G401 (cell line): Measurements from ENCODE around the gene INSC. TPM values are rescaled to one million over a fixed set of nuclear protein-coding genes. Genes with fewer than 3 reads are reported as not detected.

Experiments
- DNase-seq: peaks from one replicate; pipeline ENCODE4 v3.0.0-alpha.2; 2015; ENCODE audit warnings: low spot score
- in situ Hi-C: cut with HindIII; loops from 2 replicates; pipeline ENCODE4 v1.10.0; 2016; ENCODE audit warnings: low sequenced_read_pairs, mixed read lengths
- total RNA-seq: library from RNA; depleted of rRNA; stranded (reverse); fragments of >200 nt; shearing (Covaris generic); gene quantifications from 2 replicates; pipeline ENCODE4 v1.2.3, GENCODE V29; 2014

The INSC gene
- total RNA-seq, 1 experiment from 2014 or later = not detected

DNA sequence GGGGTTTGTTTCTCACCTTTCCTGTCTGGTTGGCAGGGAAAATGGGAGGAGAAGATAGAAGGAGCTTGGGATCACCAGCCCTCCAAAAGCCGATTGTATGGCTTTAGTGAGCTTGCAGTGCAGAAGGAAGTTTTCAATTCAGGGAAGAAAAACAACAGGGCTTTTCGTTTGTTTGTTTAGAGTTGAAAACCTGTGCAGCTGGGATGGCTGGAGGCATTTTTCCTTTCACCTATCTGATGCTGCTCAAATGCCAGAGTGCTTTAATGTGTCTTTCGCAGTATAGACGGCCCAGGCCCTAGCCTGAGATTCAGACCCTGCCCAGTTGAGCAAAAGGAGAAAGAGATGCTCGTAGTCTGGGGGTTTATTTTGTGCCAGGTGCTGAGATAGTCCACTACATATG lies 87.9 kb downstream of the INSC start:
- in situ Hi-C loops = no loop called here

DNA sequence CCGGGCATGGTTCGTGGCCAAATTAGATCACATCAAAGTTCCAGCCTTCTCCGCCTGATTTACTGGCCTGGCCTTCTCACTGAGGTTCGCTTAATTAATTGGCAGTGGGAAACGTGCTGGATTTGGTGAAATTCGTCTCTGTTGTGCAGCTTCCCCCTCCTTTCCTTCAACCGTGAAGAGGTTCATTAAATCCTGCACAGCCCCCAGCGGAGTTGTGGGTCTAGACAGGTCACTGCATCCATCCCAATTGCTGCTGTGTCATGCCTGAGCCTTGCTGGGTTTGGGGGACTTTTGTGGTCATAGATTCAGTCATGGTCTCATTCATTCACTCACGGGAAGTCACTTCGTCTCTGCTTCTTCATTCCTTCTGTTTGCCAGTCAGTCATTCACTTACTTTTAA lies 90.0 kb downstream of the INSC start:
- in situ Hi-C loops = no loop called here
- no peak for DNase-seq

More for the DNA sequence above, 87.9 kb downstream of the INSC start:
- no peak for DNase-seq

DNA sequence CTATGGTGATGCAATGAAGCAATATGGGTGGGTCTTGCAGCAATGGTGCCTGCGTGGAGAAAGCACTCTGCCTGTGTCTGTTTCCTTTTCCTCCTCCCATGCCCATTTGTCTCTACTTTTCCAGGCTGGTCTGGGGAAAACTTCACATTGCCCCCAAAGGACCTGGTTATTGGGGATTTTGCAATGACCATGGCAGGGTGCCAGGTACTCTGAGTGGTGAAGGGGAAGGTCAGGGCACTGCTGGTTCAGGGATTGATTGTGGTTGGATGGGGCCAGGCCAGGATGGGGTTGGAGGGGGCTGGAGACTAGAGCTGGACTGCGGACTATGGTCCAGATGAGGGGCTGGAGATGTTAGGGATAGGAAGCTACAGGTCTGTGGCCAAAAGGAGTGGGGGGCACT lies 92.1 kb downstream of the INSC start:
- in situ Hi-C loops = no loop called here

GRCh38 chr11:15208378-15209222 lies 93.9 kb downstream of the INSC start:
- peak; percentile 32 for DNase-seq
- in situ Hi-C loops = no loop called here

More for the DNA sequence above, 92.1 kb downstream of the INSC start:
- no peak for DNase-seq

DNA sequence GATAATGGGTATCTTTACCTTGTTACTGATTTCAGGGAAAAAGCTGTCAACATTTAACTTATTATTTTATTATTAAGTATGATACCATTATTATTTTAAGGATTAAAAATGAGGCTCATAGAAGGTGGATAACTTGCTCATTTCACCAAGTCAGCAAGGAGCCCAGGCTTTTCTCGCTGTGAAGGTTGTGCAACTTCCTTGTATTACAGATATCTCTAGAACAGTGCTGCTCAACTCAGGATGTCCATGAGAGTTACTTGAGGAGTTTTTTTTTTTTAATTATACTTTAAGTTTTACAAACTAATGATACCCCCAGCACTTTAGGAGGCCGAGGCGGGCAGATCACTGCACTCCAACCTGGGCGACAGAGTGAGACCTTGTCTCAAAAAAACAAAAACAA lies 98.2 kb downstream of the INSC start:
- in situ Hi-C loops = no loop called here

GRCh38 chr11:15213471-15214231 lies 98.9 kb downstream of the INSC start:
- DNase-seq = no peak
- in situ Hi-C loops = no loop called here

More for the DNA sequence above, 98.2 kb downstream of the INSC start:
- DNase-seq = no peak

DNA sequence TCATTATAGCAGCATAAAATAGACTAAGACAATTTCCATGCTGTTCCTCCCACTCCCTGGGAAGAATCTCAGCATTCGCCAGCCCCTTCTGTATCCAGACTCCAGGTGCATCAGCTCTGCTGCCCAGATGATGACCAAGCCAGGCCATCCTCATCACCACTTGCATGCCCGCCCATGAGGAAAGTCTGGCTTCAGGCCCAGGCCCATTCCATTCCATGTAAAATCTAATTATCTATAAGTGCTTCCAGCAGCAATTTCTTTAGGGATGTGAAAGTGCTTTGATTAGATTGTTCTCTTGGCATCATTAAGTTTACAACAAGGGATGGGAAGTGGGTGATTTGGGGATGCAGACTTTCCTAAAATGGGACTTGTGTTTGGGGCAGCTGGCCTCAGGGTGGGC lies 100.3 kb downstream of the INSC start:
- no peak for DNase-seq
- in situ Hi-C loops = no loop called here

DNA sequence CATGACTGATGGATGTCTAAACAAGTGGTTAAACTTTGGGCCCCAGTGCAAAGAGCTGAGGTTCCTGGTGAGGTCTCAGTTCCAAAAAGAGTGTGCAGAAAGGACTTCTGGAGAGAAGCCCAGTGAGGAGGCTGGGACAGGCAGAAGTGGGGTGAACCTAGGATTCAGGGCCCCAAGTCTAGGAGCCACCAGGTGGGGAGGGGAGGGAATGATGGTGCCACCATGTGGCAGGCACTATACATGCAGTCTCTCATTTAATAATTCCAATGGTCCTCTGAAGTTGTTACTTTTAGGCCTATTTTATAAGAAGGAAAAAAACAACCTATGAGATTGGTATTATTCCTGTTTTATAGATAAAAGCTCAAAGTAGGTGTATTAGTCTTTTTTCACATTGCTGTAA lies 102.0 kb downstream of the INSC start:
- DNase-seq = no peak
- in situ Hi-C loops = no loop called here

GRCh38 chr11:15217416-15217815 lies 102.7 kb downstream of the INSC start:
- in situ Hi-C loops = no loop called here
- no peak for DNase-seq

DNA sequence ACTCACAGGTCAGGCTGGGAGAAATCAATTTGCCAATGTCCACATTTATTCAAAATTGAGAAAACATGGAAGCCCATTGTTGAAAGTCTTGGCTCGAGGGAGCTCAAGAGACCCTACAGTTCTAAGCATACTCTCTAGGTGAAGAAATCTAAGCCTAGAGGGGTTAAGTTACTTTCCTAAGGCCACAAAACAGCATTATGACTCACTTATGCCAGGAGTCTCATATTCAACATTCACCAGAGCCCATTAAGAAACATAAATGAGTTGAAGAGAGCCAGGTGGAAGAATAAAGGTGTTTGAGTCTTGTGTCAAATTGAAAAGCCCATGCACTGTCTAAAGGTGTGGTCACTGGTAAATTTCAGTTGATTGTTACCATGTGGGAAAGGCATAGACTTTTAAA lies 108.1 kb downstream of the INSC start:
- in situ Hi-C loops = no loop called here
- no peak for DNase-seq

- no peak for DNase-seq
- in situ Hi-C loops = no loop called here
These were observed 108.6 kb downstream of the INSC start for GRCh38 chr11:15223318-15223717.

DNA sequence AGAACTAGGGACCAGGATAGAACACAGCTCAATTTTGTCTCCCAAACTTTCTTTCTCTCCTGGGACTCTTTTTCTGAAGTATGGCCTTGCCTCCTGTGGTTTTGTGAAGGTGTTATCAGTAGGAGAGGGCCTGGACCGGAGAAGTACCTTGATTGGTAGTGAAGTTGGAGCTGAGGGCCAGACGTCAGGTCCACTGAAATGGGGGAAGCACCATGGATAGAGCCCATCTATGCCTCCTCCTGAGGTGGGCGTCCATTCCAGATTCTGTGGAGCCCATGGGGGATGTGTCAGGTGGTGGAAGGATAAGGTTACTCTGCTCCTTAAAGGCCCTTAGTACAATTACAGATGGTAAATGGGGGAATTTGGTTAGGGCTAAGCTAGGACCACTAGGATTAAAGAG lies 109.7 kb downstream of the INSC start:
- DNase-seq = no peak
- in situ Hi-C loops = no loop called here

GRCh38 chr11:15227011-15227410 lies 112.3 kb downstream of the INSC start:
- DNase-seq = no peak
- in situ Hi-C loops = no loop called here

DNA sequence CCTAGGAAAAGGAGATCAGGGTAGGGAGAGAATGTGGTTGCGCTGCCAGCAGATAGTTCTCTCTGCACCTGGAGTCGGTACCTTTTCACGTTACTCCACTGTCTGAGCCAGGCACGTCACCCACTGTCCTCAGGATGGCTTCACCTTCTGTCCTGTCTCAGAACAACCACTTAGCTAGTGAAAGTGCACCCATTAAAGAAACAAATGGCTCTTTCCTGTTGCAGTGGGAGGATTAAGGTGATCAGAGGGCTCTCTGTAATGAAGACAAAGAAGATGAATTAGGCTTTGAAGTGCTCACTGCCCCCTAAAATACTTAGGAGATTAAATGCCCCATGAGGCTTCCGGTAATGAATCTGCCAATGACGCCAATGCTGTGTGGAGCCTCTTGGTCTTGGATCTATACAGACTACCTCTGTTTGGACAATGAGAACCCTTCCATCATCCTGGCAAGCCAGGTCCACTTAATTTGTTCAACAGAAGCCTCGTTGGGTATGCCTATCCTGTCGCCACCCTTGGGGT lies 113.7 kb downstream of the INSC start:
- in situ Hi-C loops = no loop called here
- DNase-seq = no peak

GRCh38 chr11:15229069-15229468 lies 114.3 kb downstream of the INSC start:
- no peak for DNase-seq
- in situ Hi-C loops = no loop called here

DNA sequence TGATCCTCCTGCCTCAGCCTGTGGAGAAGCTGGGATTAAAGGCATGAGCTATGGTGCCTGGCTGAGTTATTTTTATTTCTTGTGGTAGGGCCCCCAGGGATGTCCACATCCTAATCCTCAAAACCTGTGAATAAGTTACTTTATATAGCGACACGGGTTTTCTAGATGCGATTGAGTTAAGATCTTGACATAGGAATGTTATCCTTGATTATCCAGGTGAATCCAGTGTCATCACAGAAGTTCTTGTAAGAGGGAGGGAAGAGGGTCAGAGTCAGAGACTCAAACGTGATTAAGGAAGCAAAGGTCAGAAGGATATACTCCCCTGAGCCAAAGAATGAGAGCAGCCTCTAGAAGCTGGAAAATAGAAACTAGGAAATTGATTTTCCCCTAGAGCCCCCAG lies 117.8 kb downstream of the INSC start:
- in situ Hi-C loops = no loop called here
- DNase-seq = no peak

- DNase-seq = no peak
- in situ Hi-C loops = no loop called here
These were observed 118.8 kb downstream of the INSC start for GRCh38 chr11:15233371-15234165.

GRCh38 chr11:15234796-15235195 lies 120.1 kb downstream of the INSC start:
- in situ Hi-C loops = no loop called here
- DNase-seq = no peak

DNA sequence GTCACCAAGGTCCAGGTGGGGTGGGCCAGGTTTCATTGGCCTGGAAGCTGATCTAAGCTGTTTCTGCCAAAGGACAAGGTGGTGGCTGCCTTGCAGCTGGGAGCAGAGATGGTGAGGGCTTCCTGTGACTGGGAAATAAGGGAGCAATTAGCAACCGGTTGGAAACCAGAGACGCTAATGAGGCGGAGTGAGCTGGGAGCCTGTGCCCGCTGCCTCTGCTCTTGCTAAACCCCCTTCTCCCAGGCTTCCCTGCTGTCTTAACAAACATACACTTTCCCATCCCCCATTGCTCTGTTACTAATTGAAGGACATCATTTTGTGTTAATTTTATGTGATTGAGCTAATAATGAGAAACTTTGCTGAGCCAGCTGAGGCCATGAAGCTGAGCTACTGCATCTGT lies 121.8 kb downstream of the INSC start:
- in situ Hi-C loops = no loop called here
- DNase-seq = no peak

DNA sequence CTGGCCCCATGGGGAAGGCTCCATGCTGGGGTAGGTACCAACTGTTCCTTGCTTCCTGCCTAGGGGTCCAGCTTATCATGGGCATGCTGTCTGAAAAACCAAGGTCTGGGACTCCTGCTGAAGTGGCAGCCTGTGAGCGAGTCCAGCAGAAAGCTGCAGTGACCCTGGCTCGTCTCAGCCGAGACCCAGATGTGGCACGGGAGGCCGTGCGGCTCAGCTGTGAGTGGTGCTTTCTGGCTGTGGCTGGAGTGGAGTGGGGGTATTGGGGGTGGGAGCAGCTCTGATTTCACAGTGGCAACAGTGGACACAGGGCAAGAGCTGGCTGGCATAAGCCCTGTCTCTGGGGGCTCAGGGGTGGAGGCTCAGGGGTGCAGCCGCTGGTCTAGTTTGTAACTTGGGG lies 124.1 kb downstream of the INSC start:
- in situ Hi-C loops = no loop called here

More for the DNA sequence above, 124.1 kb downstream of the INSC start:
- DNase-seq = no peak
